HG03159 (cell line): ENCODE data around the gene RBM8A.

Experiments
- ATAC-seq: cut with Tn5 transposase; IDR thresholded peaks from one replicate; pipeline ENCODE4 v1.9.1; 2021; ENCODE audit warnings: mild to moderate bottlenecking, moderate library complexity; ENCODE audit not compliant: unreplicated experiment

RBM8A gene

GRCh38 chr1:145927063-145927886, at the start of gene RBM8A:
Gene RBM8A (minus strand): TSS chr1:145927484. CDS start chr1:145927426, 58 bp downstream.
- peak; percentile 95 for ATAC-seq

- ATAC-seq, result no peak
Observed at GRCh38 chr1:145977016-145977415, 49.7 kb upstream of the RBM8A start.

DNA sequence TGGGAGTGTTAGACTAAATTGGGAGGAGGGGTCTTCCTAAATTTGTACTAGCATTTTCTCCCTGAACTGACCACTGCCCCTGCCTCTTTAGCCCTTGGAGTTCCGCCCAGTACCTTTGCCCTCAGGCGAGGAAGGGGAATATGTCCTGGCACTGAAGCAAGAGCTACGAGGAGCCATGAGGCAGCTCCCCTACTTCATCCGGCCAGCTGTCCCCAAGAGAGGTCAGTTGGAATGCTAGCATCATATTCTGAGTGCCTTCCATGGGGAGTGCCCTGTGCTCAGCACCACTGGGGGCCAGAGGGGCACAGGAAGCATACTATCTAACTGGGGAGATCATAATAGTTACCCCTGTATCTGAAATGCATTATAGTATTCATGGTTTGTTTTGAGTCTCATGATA, 47.9 kb upstream of the RBM8A start:
- ATAC-seq, result no peak

- no peak for ATAC-seq
Observed at GRCh38 chr1:145974721-145975120, 47.4 kb upstream of the RBM8A start.

- no peak for ATAC-seq
Observed at GRCh38 chr1:145972580-145972979, 45.3 kb upstream of the RBM8A start.

DNA sequence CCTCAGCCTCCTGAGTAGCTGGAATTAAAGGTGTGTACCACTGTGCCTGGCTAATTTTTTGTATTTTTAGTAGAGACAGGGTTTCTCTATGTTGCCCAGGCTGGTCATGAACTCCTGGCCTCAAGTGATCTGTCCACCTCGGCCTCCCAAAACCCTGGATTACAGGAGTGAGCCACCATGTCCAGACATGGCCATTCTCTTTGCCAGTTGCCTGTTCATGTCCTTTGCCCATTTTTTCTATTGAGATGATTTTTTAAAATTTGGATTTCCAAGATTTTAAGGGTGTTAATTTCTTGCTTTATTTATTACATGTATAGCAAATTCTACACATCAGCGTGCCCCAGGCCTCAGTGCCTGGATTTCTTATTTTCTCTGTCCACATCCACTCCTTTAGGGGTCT, 40.0 kb upstream of the RBM8A start:
- no peak for ATAC-seq

GRCh38 chr1:145965119-145965744, 37.9 kb upstream of the RBM8A start:
- ATAC-seq, result no peak

GRCh38 chr1:145964328-145965118, 37.2 kb upstream of the RBM8A start, which contains the start of the genes ANKRD34A and POLR3GL:
Gene ANKRD34A (minus strand): TSS chr1:145964575. CDS start chr1:145961759, 2,816 bp downstream.
Gene POLR3GL (plus strand): TSS chr1:145964690. CDS start chr1:145974866, 10,176 bp downstream.
- ATAC-seq, result peak; percentile 92

DNA sequence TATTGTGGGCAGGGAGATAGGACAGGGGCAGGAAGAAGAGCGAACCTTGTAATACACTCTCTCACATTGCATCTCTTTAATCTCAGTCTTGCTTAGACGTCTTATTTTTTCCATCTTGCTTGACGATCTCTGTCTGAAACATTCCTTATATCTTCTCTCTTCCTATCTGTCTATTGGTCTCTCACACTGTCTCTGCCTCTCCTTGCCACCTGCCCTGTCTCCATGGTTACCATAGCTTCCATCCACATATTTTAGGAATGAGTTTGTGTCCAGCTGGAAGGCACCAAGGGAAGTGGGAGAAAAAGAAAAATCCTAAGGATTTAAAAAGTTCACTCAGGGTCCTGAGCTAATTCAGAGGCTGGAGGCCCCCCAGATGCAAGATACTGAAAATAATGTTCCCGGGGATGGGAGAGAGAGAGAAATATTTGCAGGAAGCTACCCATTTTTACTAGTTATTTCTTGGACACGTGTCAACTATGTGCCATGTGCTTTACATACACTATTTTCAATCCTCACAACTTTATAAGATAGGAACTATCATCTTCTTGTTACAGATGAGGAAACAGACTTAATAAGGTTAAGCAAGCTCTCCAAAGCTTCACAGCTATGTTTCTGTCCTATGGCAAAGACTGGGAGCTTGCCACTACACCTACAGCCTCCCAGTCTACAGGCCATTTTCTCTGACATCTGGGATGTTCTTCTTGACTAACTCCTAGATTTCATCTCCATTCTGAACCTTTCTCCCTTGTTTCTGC, 36.2 kb upstream of the RBM8A start:
- no peak for ATAC-seq

GRCh38 chr1:145962157-145963102, 35.1 kb upstream of the RBM8A start:
- no peak for ATAC-seq

GRCh38 chr1:145961425-145962156, 34.3 kb upstream of the RBM8A start:
- ATAC-seq, result no peak

DNA sequence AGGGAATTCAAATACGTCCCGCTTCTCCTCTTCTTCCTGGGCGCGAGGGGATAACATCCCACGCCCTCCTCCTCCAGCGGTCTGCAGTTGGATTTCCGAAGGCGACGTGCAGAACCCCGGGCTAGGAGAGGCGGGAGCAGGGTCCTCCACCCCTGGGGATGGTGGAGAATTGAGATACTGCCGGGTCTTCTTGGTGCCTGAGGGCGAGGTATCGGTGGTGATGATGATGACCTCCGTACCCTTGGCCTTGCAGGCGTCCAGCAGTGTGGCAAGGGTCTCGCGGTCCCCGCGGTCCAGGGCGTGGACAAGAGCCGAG, 33.8 kb upstream of the RBM8A start:
- no peak for ATAC-seq

- no peak for ATAC-seq
Observed at GRCh38 chr1:145960468-145961108, 33.3 kb upstream of the RBM8A start.

- no peak for ATAC-seq
Observed at GRCh38 chr1:145959957-145960467, 32.7 kb upstream of the RBM8A start.

- no peak for ATAC-seq
Observed at GRCh38 chr1:145959333-145959732, 32.0 kb upstream of the RBM8A start.

GRCh38 chr1:145958734-145959133, 31.4 kb upstream of the RBM8A start:
- no peak for ATAC-seq

DNA sequence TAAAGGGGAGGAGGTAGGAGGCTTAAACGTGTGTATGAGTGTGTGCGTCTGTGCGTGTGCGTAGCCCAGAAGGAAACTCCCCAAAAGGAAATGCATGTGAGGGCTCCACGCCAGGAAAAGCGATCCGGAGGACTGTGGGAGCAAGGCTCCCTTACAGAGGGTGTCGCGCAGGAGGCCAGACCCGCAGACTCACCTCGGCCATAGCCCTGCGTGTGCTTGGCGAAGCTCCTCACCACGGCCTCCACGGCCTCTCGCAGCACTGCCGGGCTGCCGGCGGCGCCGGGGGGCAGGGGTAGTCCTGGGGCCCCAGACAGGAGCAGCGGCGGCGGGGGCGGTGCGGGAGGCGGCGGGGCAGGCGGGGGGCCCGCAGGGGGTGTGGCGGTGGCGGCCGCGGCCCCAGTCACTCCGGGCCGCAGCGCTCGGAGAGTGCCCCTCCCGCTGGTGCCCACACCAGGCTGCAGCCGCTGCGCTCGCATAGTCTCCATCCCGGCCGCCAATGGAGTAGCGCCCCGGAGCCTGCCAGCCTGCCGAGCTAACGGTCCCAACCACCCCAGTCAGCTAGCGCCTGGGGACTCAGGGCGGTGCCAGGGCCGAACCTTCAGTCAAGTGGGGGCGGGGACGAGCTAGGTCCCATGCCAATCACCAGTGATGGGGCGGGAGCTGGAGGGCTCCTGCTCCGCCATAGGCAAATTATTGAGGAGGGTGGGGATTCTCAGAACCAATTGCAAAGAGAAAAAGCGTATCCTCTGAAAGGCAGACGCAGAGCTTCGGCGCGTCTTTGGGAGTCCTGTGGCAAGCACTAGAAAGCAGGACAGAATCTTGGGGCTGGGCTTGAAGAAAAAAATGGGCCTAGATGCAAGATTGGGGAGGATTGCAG, 30.4 kb upstream of the RBM8A start, which contains the start of gene LIX1L:
Gene LIX1L (minus strand): TSS at position 575 of the 877 bp plus-strand sequence. CDS start 90 bp downstream, at position 485.
- ATAC-seq, result peak; percentile 85
